GM12878 (cell line): ENCODE measurements around the gene TET2. TPM values are rescaled to one million over a fixed set of nuclear protein-coding genes. Genes with fewer than 3 reads are reported as not detected.

Experiments used
- ATAC-seq: fragments of 200-7000 bp; cut with Tn5 transposase; 3 replicates; pipeline ENCODE4 v1.9.1; 2020; ENCODE audit warnings: mild to moderate bottlenecking, moderate library complexity
- BruUV-seq: library from RNA; stranded (reverse); fragments of 400-500 nt; replicated peaks from 2 replicates; lab custom pipeline; 2021; lab: Mats Ljungman, UMichigan
- CTCF ChIA-PET: fragments of 300-600 bp; sonication (Branson Sonifier 250); formaldehyde crosslinking; extraction: SDS; loops from one replicate; lab custom pipeline; 2021; ENCODE audit warnings: inconsistent platforms; lab: Yijun Ruan, JAX
- POLR2A ChIA-PET: fragments of 350-600 bp; formaldehyde crosslinking; extraction: SDS; loops from one replicate; lab custom pipeline; 2021; ENCODE audit warnings: inconsistent platforms; lab: Charles Lee
- RAD21 ChIA-PET: fragments of 300-600 bp; sonication (Branson Sonifier 250); formaldehyde crosslinking; loops from one replicate; lab custom pipeline; 2023; ENCODE audit warnings: antibody characterized with exemption; ENCODE audit not compliant: unreplicated experiment; lab: Charles Lee
- SMC1A ChIA-PET: fragments of 300-600 bp; sonication (Branson Sonifier 250); formaldehyde crosslinking; loops from one replicate; lab custom pipeline; 2023; ENCODE audit not compliant: unreplicated experiment, uncharacterized antibody; lab: Charles Lee
- DNase-seq: peaks from one replicate; pipeline ENCODE4 v3.0.0-alpha.2; 2011; ENCODE audit warnings: low read depth, low spot score
- FAIRE-seq: peaks from 3 replicates; lab custom pipeline; 2011; peaks lifted over from hg19 to GRCh38; lab: Jason Lieb, UNC
- H2AFZ ChIP-seq: 2 replicates; pipeline ENCODE4 v1.6.0; 2011; ENCODE audit warnings: low read depth, low read length, control low read depth; ENCODE audit not compliant: control insufficient read depth
- H3K27ac ChIP-seq: 2 replicates; pipeline ENCODE4 v1.5.1; 2011; ENCODE audit warnings: control low read depth; ENCODE audit not compliant: control insufficient read depth, insufficient read depth
- H3K27me3 ChIP-seq, 2 experiments: replicated peaks in 1 of 2; 2 replicates each; pipeline versions ENCODE4 v1.6.0 to v1.6.1; 2011; ENCODE audit warnings: low read length in 1 of 2; ENCODE audit not compliant: control insufficient read depth in 2 of 2, insufficient read depth in 2 of 2
- H3K36me3 ChIP-seq, 2 experiments: 2 replicates each; pipeline ENCODE4 v1.5.1; 2011; ENCODE audit warnings: low read length in 1 of 2; ENCODE audit not compliant: control insufficient read depth in 2 of 2, insufficient read depth in 2 of 2
- H3K4me1 ChIP-seq: 2 replicates; pipeline ENCODE4 v1.6.1; 2011; ENCODE audit warnings: mild to moderate bottlenecking, low read length, moderate library complexity, mixed read lengths; ENCODE audit not compliant: control insufficient read depth, insufficient read depth
- H3K4me2 ChIP-seq: 2 replicates; pipeline ENCODE4 v1.6.0; 2011; ENCODE audit warnings: control low read depth; ENCODE audit not compliant: control insufficient read depth, insufficient read depth
- H3K4me3 ChIP-seq: fragments of 200-600 bp; sonication (generic); 2 replicates; pipeline ENCODE4 v1.5.1; 2016
- H3K79me2 ChIP-seq: 2 replicates; pipeline ENCODE4 v1.6.0; 2011; ENCODE audit warnings: low read length; ENCODE audit not compliant: control insufficient read depth, insufficient read depth
- H3K9ac ChIP-seq: 2 replicates; pipeline ENCODE4 v1.8.0; 2011; ENCODE audit warnings: low read length, control low read depth, mixed read lengths; ENCODE audit not compliant: control insufficient read depth, insufficient read depth
- H3K9me3 ChIP-seq: replicated peaks from 3 replicates; pipeline ENCODE4 v1.5.1; 2011; ENCODE audit warnings: mild to moderate bottlenecking, low read length; ENCODE audit not compliant: control insufficient read depth, insufficient read depth
- H4K20me1 ChIP-seq: 2 replicates; pipeline ENCODE4 v1.6.0; 2011; ENCODE audit not compliant: control insufficient read depth, insufficient read depth
- ATF2 ChIP-seq: IDR thresholded peaks from 2 replicates; pipeline ENCODE4 v1.6.1; 2012; ENCODE audit warnings: low read length, inconsistent platforms
- BMI1 ChIP-seq: fragments of 450-650 bp; IDR thresholded peaks from 2 replicates; pipeline ENCODE4 v1.6.1; 2016; ENCODE audit warnings: mild to moderate bottlenecking, moderate library complexity, borderline replicate concordance
- CHD4 ChIP-seq: fragments of 200-600 bp; sonication (generic); IDR thresholded peaks from 2 replicates; pipeline ENCODE4 v1.6.1; 2016; ENCODE audit warnings: mild to moderate bottlenecking
- IKZF1 ChIP-seq: fragments of 450-650 bp; conservative IDR thresholded peaks from 2 replicates; pipeline ENCODE4 v1.6.1; 2017; ENCODE audit warnings: antibody characterized with exemption, mild to moderate bottlenecking
- JUNB ChIP-seq: IDR thresholded peaks from 2 replicates; pipeline ENCODE4 v1.6.1; 2016; ENCODE audit warnings: antibody characterized with exemption, mild to moderate bottlenecking
- MEF2B ChIP-seq: fragments of 450-650 bp; IDR thresholded peaks from 2 replicates; pipeline ENCODE4 v1.6.1; 2018; ENCODE audit warnings: mild to moderate bottlenecking, moderate library complexity; ENCODE audit not compliant: partially characterized antibody, poor library complexity, severe bottlenecking
- MYC ChIP-seq: IDR thresholded peaks from 2 replicates; pipeline ENCODE4 v1.6.1; 2011; ENCODE audit warnings: mild to moderate bottlenecking, low read length, moderate library complexity, inconsistent platforms; ENCODE audit not compliant: insufficient read depth, insufficient replicate concordance, insufficient read length, severe bottlenecking
- NFIC ChIP-seq: IDR thresholded peaks from 2 replicates; pipeline ENCODE4 v1.6.1; 2012; ENCODE audit warnings: low read depth, mild to moderate bottlenecking, inconsistent platforms, low read length, moderate library complexity
- NKRF ChIP-seq: fragments of 450-650 bp; conservative IDR thresholded peaks from 2 replicates; pipeline ENCODE4 v1.6.1; 2017; ENCODE audit warnings: mild to moderate bottlenecking, moderate library complexity
- PAX5 ChIP-seq: IDR thresholded peaks from 2 replicates; pipeline ENCODE4 v1.6.1; 2011; ENCODE audit warnings: low read depth, low read length, borderline replicate concordance
- RAD21 ChIP-seq: IDR thresholded peaks from 2 replicates; pipeline ENCODE4 v1.6.1; 2011; ENCODE audit warnings: mild to moderate bottlenecking, low read depth, low read length, moderate library complexity; ENCODE audit not compliant: insufficient read depth
- RCOR1 ChIP-seq: conservative IDR thresholded peaks from 2 replicates; pipeline ENCODE4 v1.6.1; 2012; ENCODE audit warnings: low read depth, low read length, improper control_type of control experiment
- SIN3A ChIP-seq: IDR thresholded peaks from 2 replicates; pipeline ENCODE4 v1.6.1; 2012; ENCODE audit warnings: low read depth, low read length, improper control_type of control experiment
- SMAD5 ChIP-seq: IDR thresholded peaks from 2 replicates; pipeline ENCODE4 v1.6.1; 2016; ENCODE audit warnings: antibody characterized with exemption, low read depth
- SP1 ChIP-seq: IDR thresholded peaks from one replicate; pipeline ENCODE4 v1.6.1; 2011; ENCODE audit warnings: low read depth, low read length
- SPI1 ChIP-seq: IDR thresholded peaks from 2 replicates; pipeline ENCODE4 v1.6.1; 2011; ENCODE audit warnings: low read depth, mild to moderate bottlenecking, low read length, moderate library complexity, borderline replicate concordance; ENCODE audit not compliant: insufficient read depth
- STAT3 ChIP-seq: IDR thresholded peaks from 2 replicates; pipeline ENCODE4 v1.6.1; 2011; ENCODE audit warnings: low read depth, low read length, improper control_type of control experiment
- USF1 ChIP-seq: IDR thresholded peaks from 2 replicates; pipeline ENCODE4 v1.6.1; 2011; ENCODE audit warnings: borderline replicate concordance, low read depth, mild to moderate bottlenecking, moderate library complexity, mixed read lengths, low read length; ENCODE audit not compliant: insufficient read depth; ENCODE audit errors: extremely low read length
- ZBED1 ChIP-seq: IDR thresholded peaks from 2 replicates; pipeline ENCODE4 v1.6.1; 2016; ENCODE audit warnings: borderline replicate concordance
- WGBS: methylation state at CpG from one replicate; pipeline ENCODE4 v1.1.6; 2016; ENCODE audit warnings: low lambda C conversion rate; ENCODE audit not compliant: insufficient replicate concordance, insufficient coverage; ENCODE audit errors: missing lambda C conversion rate; 5-methylcytosine and 5-hydroxymethylcytosine counted together
- in situ Hi-C: fragments of 300-500 bp; cut with MboI; formaldehyde crosslinking; loops from 9 replicates; pipeline ENCODE4 v1.14.3; 2018; ENCODE audit warnings: mixed read lengths
- intact Hi-C: fragments of 100-400 bp; cut with micrococcal nuclease; formaldehyde crosslinking; loops from one replicate; pipeline ENCODE4 v1.14.2; 2022; ENCODE audit not compliant: unreplicated experiment
- polyA plus RNA-seq, 11 experiments: library from polyadenylated mRNA; depleted of rRNA in 4 of 11; unstranded in 6 of 11; stranded (reverse) in 5 of 11; fragments of >200 nt; fragmentation: Nextera tagmentation in 4 of 11; fragmentation: Illumina TruSeq in 1 of 11; extraction: Ambion mirVana in 4 of 11; extraction: Trizol in 1 of 11; gene quantifications; 1 replicate in 1 of 11; 2 replicates in 10 of 11; pipeline versions ENCODE4 v1.2.1 to v1.2.3, GENCODE V29; 2011 to 2016; ENCODE audit warnings: inconsistent platforms in 2 of 11, missing spikeins in 2 of 11, low read depth in 1 of 11
- total RNA-seq, 4 experiments: library from RNA; depleted of rRNA in 3 of 4; stranded (reverse); fragments of >200 nt in 3 of 4; fragmentation: Illumina TruSeq in 1 of 4; extraction: Trizol in 1 of 4; gene quantifications; 2 replicates each; pipeline versions ENCODE4 v1.2.1 to v1.2.3, GENCODE V29; 2013 to 2021

The TET2 gene
- total and polyA plus RNA-seq, 10 of the 15 experiments (the other 5 are each of a cell fraction or from before 2014, with no cell fraction given) = 3.7 to 49.0 (median 27.5) TPM

GRCh38 chr4:105145156-105145902, 1.3 kb upstream of the TET2 start:
- no peak for FAIRE-seq
- ChIA-PET CTCF (interaction anchor here (1.1 to 2.1 kb wide), 3 partner anchors 46 to 328 kb away, joined by 3 to 11 read pairs (median 8); partner anchors contain the start of gene PPA2), RAD21 (interaction anchor here (1.0 to 1.5 kb wide), 6 partner anchors 46 to 331 kb away, joined by 3 to 6 read pairs (median 4); no protein-coding TSS in a partner anchor), POLR2A (interaction anchor here (1.0 to 1.2 kb wide), 2 partner anchors 44 to 328 kb away, joined by 3 to 4 read pairs; no protein-coding TSS in a partner anchor), SMC1A (interaction anchor here (0.7 to 2.2 kb wide), 8 partner anchors 17 to 570 kb away, joined by 3 to 9 read pairs (median 6); no protein-coding TSS in a partner anchor)
- Histone ChIP-seq H2AFZ (peak overlapping the region; percentile 62), H3K79me2 (peaks cover 56% of the 10 kb centered on the region), H3K27me3 (no peaks in the 10 kb centered on the region), H3K4me3 (peak overlapping the region; percentile 99), H3K4me2 (peak overlapping the region; percentile 58), H4K20me1 (no peaks in the 10 kb centered on the region), H3K4me1 (no peaks in the 10 kb centered on the region), H3K27ac (peak overlapping the region; percentile 96), H3K9ac (peak overlapping the region; percentile 84), H3K9me3 (no peaks in the 10 kb centered on the region), H3K36me3 (no peaks in the 10 kb centered on the region)
- no peak for DNase-seq
- peak; percentile 17 for ATAC-seq
- WGBS = 12% methylated on average over 21 of the region's 21 CpGs
- in situ Hi-C loops (no loop called here), intact Hi-C loops (loop anchor here (2.0 to 10.0 kb wide), 7 partner anchors 178 to 1081 kb away; partner anchors contain the start of gene CXXC4)
- TSS peak; percentile 68 for BruUV-seq
- TF ChIP-seq NKRF (no peak), NFIC (peak; percentile 58; the same call in 1 of the 2 replicates), BMI1 (0 out of 2 replicates have a peak, but pooled peaks have one; percentile 20), CHD4 (no peak), SIN3A (no peak), STAT3 (no peak), JUNB (peak; percentile 80), PAX5 (no peak), USF1 (no peak), RAD21 (0 out of 2 replicates have a peak, but pooled peaks have one; percentile 8), SPI1 (peak; percentile 45; the same call in 1 of the 2 replicates), ATF2 (peak; percentile 55; the same call in 1 of the 2 replicates), RCOR1 (no peak), MYC (no peak), IKZF1 (no peak), SP1 (no peak), ZBED1 (peak; percentile 47; the same call in 1 of the 2 replicates), MEF2B (no peak), SMAD5 (0 out of 2 replicates have a peak, but pooled peaks have one; percentile 55)
